H9 (cell line): ENCODE measurements around the gene FAM162A. TPM values are rescaled to one million over a fixed set of nuclear protein-coding genes. Genes with fewer than 3 reads are reported as not detected.

ENCODE experiments used
- DNase-seq: peaks from one replicate; pipeline ENCODE4 v3.0.0-alpha.2; 2017
- H2AFZ ChIP-seq: one replicate; pipeline ENCODE4 v1.6.1; 2013; ENCODE audit warnings: mild to moderate bottlenecking, low read length, control low read depth, moderate library complexity
- H2AK5ac ChIP-seq: 2 replicates; pipeline ENCODE4 v1.6.1; 2013; ENCODE audit warnings: low read length, control low read depth, mixed read lengths; ENCODE audit not compliant: insufficient read length
- H2BK120ac ChIP-seq: one replicate; pipeline ENCODE4 v1.6.1; 2013; ENCODE audit warnings: low read depth, mild to moderate bottlenecking, low read length, control low read depth, inconsistent platforms; ENCODE audit not compliant: poor library complexity, severe bottlenecking
- H2BK12ac ChIP-seq: 2 replicates; pipeline ENCODE4 v1.6.1; 2013; ENCODE audit warnings: low read length, control low read depth, mixed read lengths, low read depth; ENCODE audit not compliant: insufficient read length
- H2BK15ac ChIP-seq: 2 replicates; pipeline ENCODE4 v1.6.1; 2013; ENCODE audit warnings: low read depth, low read length, control low read depth
- H2BK20ac ChIP-seq: one replicate; pipeline ENCODE4 v1.6.1; 2013; ENCODE audit warnings: low read depth, mild to moderate bottlenecking, low read length, control low read depth, inconsistent platforms; ENCODE audit not compliant: poor library complexity, severe bottlenecking
- H2BK5ac ChIP-seq: 2 replicates; pipeline ENCODE4 v1.6.1; 2013; ENCODE audit warnings: low read length, control low read depth, mixed read lengths; ENCODE audit not compliant: insufficient read length
- H3K14ac ChIP-seq: 2 replicates; pipeline ENCODE4 v1.6.1; 2013; ENCODE audit warnings: low read length, control low read depth; ENCODE audit not compliant: insufficient read depth
- H3K18ac ChIP-seq: 2 replicates; pipeline ENCODE4 v1.6.1; 2013; ENCODE audit warnings: low read depth, mild to moderate bottlenecking, mixed read lengths, low read length, control low read depth; ENCODE audit not compliant: insufficient read length
- H3K23ac ChIP-seq: 2 replicates; pipeline ENCODE4 v1.6.1; 2013; ENCODE audit warnings: low read length, control low read depth, mixed read lengths, low read depth; ENCODE audit not compliant: insufficient read length
- H3K23me2 ChIP-seq: 2 replicates; pipeline ENCODE4 v1.6.1; 2013; ENCODE audit warnings: low read depth, mild to moderate bottlenecking, mixed read lengths, low read length, control low read depth; ENCODE audit not compliant: insufficient read length, poor library complexity, severe bottlenecking
- H3K27ac ChIP-seq: 2 replicates; pipeline ENCODE4 v1.5.1; 2013; ENCODE audit warnings: low read length, control low read depth, mixed read lengths, low read depth; ENCODE audit not compliant: insufficient read length
- H3K27me3 ChIP-seq: 2 replicates; pipeline ENCODE4 v1.6.1; 2013; ENCODE audit warnings: low read length, control low read depth, inconsistent platforms; ENCODE audit not compliant: insufficient read depth
- H3K4ac ChIP-seq: 2 replicates; pipeline ENCODE4 v1.6.1; 2013; ENCODE audit warnings: low read depth, mild to moderate bottlenecking, control low read depth, inconsistent platforms, low read length, moderate library complexity
- H3K4me1 ChIP-seq: 2 replicates; pipeline ENCODE4 v1.6.1; 2013; ENCODE audit warnings: low read length, control low read depth, inconsistent platforms; ENCODE audit not compliant: insufficient read depth
- H3K4me2 ChIP-seq: 2 replicates; pipeline ENCODE4 v1.6.1; 2013; ENCODE audit warnings: low read length, control low read depth, mixed read lengths; ENCODE audit not compliant: insufficient read length, insufficient read depth
- H3K56ac ChIP-seq: 2 replicates; pipeline ENCODE4 v1.6.1; 2013; ENCODE audit warnings: low read depth, mild to moderate bottlenecking, mixed read lengths, low read length, control low read depth; ENCODE audit not compliant: insufficient read length
- H3K79me1 ChIP-seq: 2 replicates; pipeline ENCODE4 v1.6.1; 2013; ENCODE audit warnings: low read depth, mild to moderate bottlenecking, moderate library complexity, low read length, control low read depth, inconsistent platforms; ENCODE audit not compliant: insufficient read depth, poor library complexity, severe bottlenecking
- H3K79me2 ChIP-seq: 2 replicates; pipeline ENCODE4 v1.6.1; 2013; ENCODE audit warnings: low read length, control low read depth, inconsistent platforms; ENCODE audit not compliant: insufficient read depth
- H3K9ac ChIP-seq: 2 replicates; pipeline ENCODE4 v1.6.1; 2013; ENCODE audit warnings: low read length, control low read depth, mixed read lengths; ENCODE audit not compliant: insufficient read length; ENCODE audit errors: extremely low read depth
- H3K9me3 ChIP-seq: one replicate; pipeline ENCODE4 v1.6.1; 2013; ENCODE audit warnings: low read depth, low read length, inconsistent platforms; ENCODE audit not compliant: control insufficient read depth
- H3T11ph ChIP-seq: one replicate; pipeline ENCODE4 v1.6.1; 2013; ENCODE audit warnings: mild to moderate bottlenecking, low read length, control low read depth, inconsistent platforms
- H4K20me1 ChIP-seq: one replicate; pipeline ENCODE4 v1.6.1; 2013; ENCODE audit not compliant: control insufficient read depth, insufficient read length, insufficient read depth
- H4K5ac ChIP-seq: 2 replicates; pipeline ENCODE4 v1.6.1; 2013; ENCODE audit warnings: low read depth, mild to moderate bottlenecking, mixed read lengths, low read length, control low read depth; ENCODE audit not compliant: insufficient read length
- H4K8ac ChIP-seq: replicated peaks from 2 replicates; pipeline ENCODE4 v1.6.1; 2013; ENCODE audit warnings: low read length, control low read depth, mixed read lengths, low read depth; ENCODE audit not compliant: insufficient read length
- H4K91ac ChIP-seq: 2 replicates; pipeline ENCODE4 v1.6.1; 2013; ENCODE audit warnings: low read depth, mild to moderate bottlenecking, moderate library complexity, mixed read lengths, low read length, control low read depth; ENCODE audit not compliant: insufficient read length
- H3K27ac Mint-ChIP-seq, 3 experiments: 2 replicates in 2 of 3; 3 replicates in 1 of 3; pipeline ENCODE4 v1.8.0; 2020 to 2021; ENCODE audit warnings: mixed read lengths in 3 of 3, mild to moderate bottlenecking in 1 of 3, moderate library complexity in 1 of 3
- H3K27me3 Mint-ChIP-seq: 2 replicates; pipeline ENCODE4 v1.8.0; 2021; ENCODE audit warnings: low read depth, mild to moderate bottlenecking, moderate library complexity, mixed read lengths
- H3K36me3 Mint-ChIP-seq, 3 experiments: 2 replicates in 2 of 3; 3 replicates in 1 of 3; pipeline ENCODE4 v1.8.0; 2020 to 2021; ENCODE audit warnings: low read depth in 3 of 3, mixed read lengths in 3 of 3; ENCODE audit not compliant: insufficient read depth in 1 of 3
- H3K4me1 Mint-ChIP-seq, 2 experiments: 2 replicates each; pipeline ENCODE4 v1.8.0; 2020; ENCODE audit warnings: mixed read lengths in 2 of 2
- H3K4me3 Mint-ChIP-seq, 2 experiments: 2 replicates in 1 of 2; 3 replicates in 1 of 2; pipeline ENCODE4 v1.8.0; 2020 to 2021; ENCODE audit warnings: mild to moderate bottlenecking in 2 of 2, mixed read lengths in 2 of 2, moderate library complexity in 1 of 2
- H3K9me3 Mint-ChIP-seq, 2 experiments: 2 replicates in 1 of 2; 3 replicates in 1 of 2; pipeline ENCODE4 v1.8.0; 2020; ENCODE audit warnings: mild to moderate bottlenecking in 2 of 2, mixed read lengths in 2 of 2, moderate library complexity in 1 of 2
- WGBS: extraction: QIAGEN DNeasy Blood & Tissue Kit; methylation state at CpG from one replicate; pipeline ENCODE4 v1.1.7; 2013; ENCODE audit warnings: missing lambda C conversion rate, low lambda C conversion rate, mixed read lengths; ENCODE audit not compliant: insufficient read length; ENCODE audit errors: extremely low coverage; 5-methylcytosine and 5-hydroxymethylcytosine counted together
- total RNA-seq: library from RNA; stranded (reverse); gene quantifications from 2 replicates; pipeline ENCODE4 v1.2.1, GENCODE V29; 2021
- TF ChIP-seq, protein P1 (sequence below): fragments of 200-600 bp; sonication (generic); conservative IDR thresholded peaks from 3 replicates; pipeline ENCODE4 v1.8.0; 2021; ENCODE audit warnings: antibody characterized with exemption, mild to moderate bottlenecking

The FAM162A gene
- total RNA-seq, 1 experiment from 2014 or later, result 78.5 TPM

DNA sequence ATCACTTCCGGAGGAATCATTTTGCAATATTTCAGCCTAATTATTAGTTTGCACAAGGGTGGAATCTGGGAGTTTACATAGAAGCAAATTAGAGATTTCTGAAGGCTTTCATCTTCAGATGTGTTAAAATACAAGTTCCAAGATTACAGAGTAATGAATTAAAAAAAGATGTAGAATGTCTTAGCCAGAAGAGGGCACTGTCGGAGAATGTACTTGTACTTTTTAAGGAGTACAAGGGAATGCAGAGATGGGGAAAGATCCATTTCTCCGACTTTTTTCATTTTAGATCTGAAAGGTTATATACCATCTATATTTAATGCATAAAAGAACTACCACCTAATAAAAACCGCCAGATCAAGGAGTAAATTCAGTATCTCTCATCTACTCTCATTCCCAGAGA lies 75.0 kb downstream of the FAM162A start:
- no peaks in the 10 kb centered on the region for H3K9me3 ChIP-seq
- H2AFZ ChIP-seq, result no peak overlapping the region
- H3K4me3 Mint-ChIP-seq, result no peak overlapping the region
- no peak overlapping the region for H3K27ac ChIP-seq
- H3K4me1 ChIP-seq, result no peaks in the 10 kb centered on the region
- no peaks in the 10 kb centered on the region for H3K23me2 ChIP-seq
- H3K56ac ChIP-seq, result no peak overlapping the region
- no peak for DNase-seq
- H3K14ac ChIP-seq, result no peak overlapping the region
- no peak overlapping the region for H3K4ac ChIP-seq
- no peak overlapping the region for H4K91ac ChIP-seq
- no peak overlapping the region for H2BK20ac ChIP-seq
- no peaks in the 10 kb centered on the region for H3K4me1 Mint-ChIP-seq
- no peak overlapping the region for H3K18ac ChIP-seq
- peaks cover 7 to 73% (median 50%) of the 10 kb centered on the region in 3 experiments; a peak in 6 of 7 replicates for H3K36me3 Mint-ChIP-seq
- no peaks in the 10 kb centered on the region for H3K79me2 ChIP-seq
- H2BK5ac ChIP-seq, result no peak overlapping the region
- TF ChIP-seq, protein P1, sequence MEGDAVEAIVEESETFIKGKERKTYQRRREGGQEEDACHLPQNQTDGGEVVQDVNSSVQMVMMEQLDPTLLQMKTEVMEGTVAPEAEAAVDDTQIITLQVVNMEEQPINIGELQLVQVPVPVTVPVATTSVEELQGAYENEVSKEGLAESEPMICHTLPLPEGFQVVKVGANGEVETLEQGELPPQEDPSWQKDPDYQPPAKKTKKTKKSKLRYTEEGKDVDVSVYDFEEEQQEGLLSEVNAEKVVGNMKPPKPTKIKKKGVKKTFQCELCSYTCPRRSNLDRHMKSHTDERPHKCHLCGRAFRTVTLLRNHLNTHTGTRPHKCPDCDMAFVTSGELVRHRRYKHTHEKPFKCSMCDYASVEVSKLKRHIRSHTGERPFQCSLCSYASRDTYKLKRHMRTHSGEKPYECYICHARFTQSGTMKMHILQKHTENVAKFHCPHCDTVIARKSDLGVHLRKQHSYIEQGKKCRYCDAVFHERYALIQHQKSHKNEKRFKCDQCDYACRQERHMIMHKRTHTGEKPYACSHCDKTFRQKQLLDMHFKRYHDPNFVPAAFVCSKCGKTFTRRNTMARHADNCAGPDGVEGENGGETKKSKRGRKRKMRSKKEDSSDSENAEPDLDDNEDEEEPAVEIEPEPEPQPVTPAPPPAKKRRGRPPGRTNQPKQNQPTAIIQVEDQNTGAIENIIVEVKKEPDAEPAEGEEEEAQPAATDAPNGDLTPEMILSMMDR, result peak; percentile 70
- no CpG with 5 or more reads among the region's 4 CpGs for WGBS
- no peaks in the 10 kb centered on the region for H3K9me3 Mint-ChIP-seq
- no peak overlapping the region for H4K8ac ChIP-seq
- H3K9ac ChIP-seq, result no peak overlapping the region
- no peaks in the 10 kb centered on the region for H3K27me3 ChIP-seq
- no peaks in the 10 kb centered on the region for H4K20me1 ChIP-seq
- no peak overlapping the region for H2BK12ac ChIP-seq
- H4K5ac ChIP-seq, result no peak overlapping the region
- H3K27ac Mint-ChIP-seq, result peak overlapping the region in 1 of 3 experiments; percentile 70; a peak in 1 of 7 replicates
- H3T11ph ChIP-seq, result no peak overlapping the region
- no peak overlapping the region for H2BK120ac ChIP-seq
- H3K27me3 Mint-ChIP-seq, result no peaks in the 10 kb centered on the region
- no peaks in the 10 kb centered on the region for H3K79me1 ChIP-seq
- no peak overlapping the region for H3K4me2 ChIP-seq
- no peak overlapping the region for H3K23ac ChIP-seq
- H2AK5ac ChIP-seq, result no peak overlapping the region
- no peak overlapping the region for H2BK15ac ChIP-seq
